Middle frontal gyrus (tissue), 1 donor: ENCODE measurements around the gene OR10H5.
"Not testable (repeated sequence)": the region's sequence is repeated elsewhere in the genome, so short reads cannot be mapped to it uniquely, and the experiment has no call there.

ENCODE experiments used
- DNase-seq: peaks from one replicate; pipeline ENCODE4 v3.0.0-alpha.2; 2015; ENCODE audit warnings: low spot score; ENCODE audit errors: extremely low spot score

Gene OR10H5

DNA sequence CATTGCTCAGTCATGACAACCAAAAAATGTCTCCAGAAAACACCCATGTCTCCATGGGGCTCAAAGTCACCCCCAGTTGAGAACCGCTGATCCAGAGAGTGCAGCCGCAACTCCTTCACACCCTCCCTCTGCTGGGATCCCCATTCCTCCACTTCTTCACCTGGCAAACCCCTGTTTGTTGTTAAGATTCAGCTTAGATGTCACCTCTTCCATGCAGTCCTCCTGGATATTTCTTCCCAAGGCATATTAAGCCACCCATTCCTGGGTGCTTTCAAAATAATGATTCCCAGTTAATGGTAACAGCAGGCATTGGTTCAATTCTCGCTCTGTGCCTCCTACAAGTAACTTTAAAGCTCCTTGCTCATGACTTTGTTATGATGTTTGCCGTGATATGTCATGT, 24.0 kb downstream of the OR10H5 start:
- no peak for DNase-seq

DNA sequence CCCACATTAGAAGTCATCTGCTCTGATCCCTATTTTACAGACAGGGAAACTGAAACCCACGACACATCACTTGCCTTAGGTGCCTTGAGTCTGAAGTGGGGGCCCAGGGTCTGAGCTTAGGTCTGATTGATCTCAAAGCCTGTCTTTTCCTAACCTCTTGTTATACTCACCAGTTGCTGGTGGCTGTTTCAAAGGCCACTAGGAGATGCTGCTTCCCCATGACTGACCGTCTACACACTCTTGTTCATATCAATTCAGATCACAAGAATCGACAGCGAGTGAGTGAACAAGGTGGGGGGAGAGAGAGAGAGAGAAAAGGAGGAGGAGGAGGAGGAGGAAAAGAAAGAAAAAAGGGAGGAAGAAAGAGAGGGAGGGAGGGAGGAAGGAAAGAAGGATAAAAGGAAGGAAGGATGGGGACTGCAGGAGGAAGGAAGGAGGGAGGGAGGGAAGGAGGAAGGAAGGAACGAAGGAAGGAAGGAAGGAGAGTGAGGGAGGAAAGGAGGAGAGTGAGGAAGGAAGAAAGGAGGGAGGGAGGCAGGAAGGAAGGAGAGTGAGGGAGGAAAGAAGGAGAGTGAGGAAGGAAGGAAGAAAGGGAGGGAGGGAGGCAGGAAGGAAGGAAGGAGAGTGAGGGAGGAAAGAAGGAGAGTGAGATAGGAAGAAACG, 24.7 kb downstream of the OR10H5 start:
- no peak for DNase-seq

DNA sequence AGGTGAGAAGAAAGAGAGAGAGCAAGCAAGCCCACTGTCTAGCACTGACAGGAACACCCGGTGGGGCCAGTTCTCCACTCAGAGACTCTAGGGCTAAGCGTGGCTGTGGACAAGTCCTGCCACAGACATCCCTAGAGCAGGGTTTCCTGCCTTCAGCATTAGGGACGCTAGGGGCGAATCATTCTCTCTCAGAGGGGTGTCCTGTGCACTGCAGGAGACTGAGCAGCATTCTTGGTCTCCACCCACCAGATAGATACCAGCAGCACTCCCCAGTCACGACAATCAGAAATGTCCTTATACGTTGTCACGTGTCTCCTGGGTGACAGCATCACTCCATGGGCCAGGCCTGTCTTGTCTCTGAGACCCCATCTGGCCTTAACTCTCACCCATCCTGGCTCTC, 26.5 kb downstream of the OR10H5 start:
- no peak for DNase-seq

- no peak for DNase-seq
These were observed 27.8 kb downstream of the OR10H5 start, which contains the start of gene OR10H1 for GRCh38 chr19:15815306-15815705. TSS of gene OR10H1 (minus strand) at chr19:15815664. CDS start at chr19:15808037, 7,627 bp downstream.

DNA sequence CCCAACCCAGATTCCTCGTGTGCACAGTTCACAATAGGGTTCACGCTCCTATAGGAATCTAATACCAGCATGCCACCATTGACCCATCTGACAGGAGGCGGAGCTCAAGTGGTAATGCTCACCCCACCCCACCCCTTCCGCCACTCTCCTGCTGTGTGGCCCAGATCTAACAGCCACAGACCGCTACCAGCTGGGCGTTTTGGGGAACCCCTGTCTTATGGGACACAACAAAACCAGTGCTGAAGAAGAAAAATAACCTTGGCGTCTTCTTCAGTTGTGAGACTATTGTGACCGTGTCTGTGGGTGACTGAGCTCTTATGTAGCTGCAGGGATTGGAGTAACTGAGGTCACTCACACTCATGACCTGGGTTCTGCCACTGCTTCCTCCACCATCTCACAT, 33.2 kb downstream of the OR10H5 start:
- no peak for DNase-seq

- DNase-seq, result no peak
These were observed 38.3 kb downstream of the OR10H5 start for GRCh38 chr19:15825753-15826152.

GRCh38 chr19:15828121-15828610, 40.7 kb downstream of the OR10H5 start:
- no peak for DNase-seq

DNA sequence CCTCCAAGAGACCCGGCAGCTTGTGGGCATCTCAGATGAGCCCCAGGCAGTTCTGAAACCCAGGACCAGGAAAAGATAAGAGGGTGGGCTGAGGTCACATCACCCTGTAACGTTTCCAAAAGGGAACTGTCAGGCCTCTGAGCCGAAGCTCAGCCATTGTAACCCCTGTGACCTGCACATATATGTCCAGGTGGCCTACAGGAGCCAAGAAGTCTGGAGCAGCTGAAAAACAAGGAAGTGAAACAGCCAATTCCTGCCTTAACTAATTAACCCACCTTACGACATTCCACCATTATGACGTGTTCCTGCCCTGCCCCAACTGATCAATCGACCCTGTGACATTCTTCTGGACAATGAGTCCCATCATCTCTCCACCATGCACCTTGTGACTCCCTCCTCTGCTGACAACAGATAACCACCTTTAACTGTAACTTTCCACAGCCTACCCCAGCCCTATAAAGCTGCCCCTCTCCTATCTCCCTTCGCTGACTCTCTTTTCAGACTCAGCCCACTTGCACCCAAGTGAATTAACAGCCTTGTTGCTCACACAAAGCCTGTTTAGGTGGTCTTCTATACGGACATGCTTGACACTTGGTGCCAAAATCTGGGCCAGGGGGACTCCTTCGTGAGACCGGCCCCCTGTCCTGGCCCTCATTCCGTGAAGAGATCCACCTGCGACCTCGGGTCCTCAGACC, 41.3 kb downstream of the OR10H5 start:
- DNase-seq, result not testable (repeated sequence)

DNA sequence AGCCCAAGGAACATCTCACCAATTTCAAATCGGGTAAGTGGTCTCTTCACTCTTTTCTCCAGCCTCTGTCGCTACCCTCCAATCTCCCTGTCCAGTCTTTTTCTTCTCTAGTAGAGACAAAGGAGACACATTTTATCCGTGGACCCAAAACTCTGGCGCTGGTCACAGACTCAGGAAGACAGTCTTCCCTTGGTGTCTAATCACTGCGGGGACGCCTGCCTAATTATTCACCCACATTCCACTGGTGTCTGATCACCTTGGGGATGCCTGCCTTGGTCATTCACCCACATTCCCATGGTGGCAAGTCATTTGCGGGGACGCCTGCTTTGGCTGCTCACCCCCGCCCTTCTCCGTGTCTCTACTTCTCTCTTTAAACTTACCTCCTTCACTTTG, 41.8 kb downstream of the OR10H5 start:
- no peak for DNase-seq

DNA sequence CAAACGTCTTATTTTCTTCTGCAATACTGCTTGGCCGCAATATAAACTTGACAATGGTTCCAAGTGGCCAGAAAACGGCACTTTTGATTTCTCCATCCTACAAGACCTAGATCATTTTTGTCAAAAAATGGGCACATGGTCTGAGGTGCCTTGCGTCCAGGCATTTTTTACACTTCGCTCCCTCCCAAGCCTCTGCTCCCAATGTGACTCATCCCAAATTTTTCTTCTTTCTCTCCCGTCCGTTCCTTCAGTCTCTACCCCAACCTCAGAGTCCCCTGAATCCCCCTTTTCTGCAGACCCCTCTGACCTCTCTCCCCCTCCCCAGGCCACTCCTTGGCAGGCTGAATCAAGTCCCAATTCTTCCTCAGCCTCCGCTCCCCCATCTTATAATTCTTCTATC, 42.3 kb downstream of the OR10H5 start:
- DNase-seq, result no peak

DNA sequence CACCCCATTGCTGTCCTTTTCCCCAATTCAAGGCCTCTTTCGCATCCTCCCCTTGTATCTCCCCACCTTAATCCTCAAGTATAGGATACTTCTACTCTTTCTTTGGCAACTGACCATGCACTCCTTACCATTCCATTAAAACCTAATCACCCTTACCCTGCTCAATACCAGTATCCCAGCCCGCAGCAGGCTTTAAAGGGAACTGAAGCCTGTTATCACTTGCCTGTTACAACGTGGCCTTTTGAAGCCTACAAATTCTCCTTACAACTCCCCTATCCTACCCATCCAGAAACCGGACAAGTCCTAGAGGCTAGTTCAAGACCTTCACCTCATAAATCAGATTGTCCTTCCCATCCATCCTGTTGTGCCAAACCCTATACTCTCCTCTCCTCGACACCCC, 44.2 kb downstream of the OR10H5 start:
- DNase-seq, result no peak

- not testable (repeated sequence) for DNase-seq
These were observed 46.8 kb downstream of the OR10H5 start for GRCh38 chr19:15834232-15834631.

DNA sequence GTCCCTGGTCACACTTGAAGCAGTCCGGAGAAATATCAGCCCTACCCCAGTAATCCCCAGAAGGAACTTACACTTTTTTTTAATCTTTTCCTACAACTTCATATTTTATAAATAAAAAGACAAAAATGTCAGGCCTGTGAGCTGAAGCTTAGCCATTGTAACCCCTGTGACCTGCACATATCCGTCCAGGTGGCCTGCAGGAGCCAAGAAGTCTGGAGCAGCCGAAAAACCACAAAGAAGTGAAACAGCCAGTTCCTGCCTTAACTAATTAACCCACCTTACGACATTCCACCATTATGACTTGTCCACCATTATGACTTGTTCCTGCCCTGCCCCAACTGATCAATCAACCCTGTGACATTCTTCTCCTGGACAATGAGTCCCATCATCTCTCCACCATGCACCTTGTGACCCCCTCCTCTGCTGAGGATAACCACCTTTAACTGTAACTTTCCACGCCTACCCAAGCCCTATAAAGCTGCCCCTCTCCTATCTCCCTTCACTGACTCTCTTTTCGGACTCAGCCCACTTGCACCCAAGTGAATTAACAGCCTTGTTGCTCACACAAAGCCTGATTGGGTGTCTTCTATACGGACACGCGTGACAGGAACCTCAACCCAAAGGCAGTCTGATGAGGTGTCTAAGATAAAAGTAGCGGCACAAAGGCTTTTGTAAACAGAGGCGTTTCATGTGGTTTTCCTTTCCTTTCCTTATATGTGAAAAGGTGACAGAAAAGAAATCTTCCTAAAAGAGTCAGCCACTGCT, 48.3 kb downstream of the OR10H5 start:
- not testable (repeated sequence) for DNase-seq

DNA sequence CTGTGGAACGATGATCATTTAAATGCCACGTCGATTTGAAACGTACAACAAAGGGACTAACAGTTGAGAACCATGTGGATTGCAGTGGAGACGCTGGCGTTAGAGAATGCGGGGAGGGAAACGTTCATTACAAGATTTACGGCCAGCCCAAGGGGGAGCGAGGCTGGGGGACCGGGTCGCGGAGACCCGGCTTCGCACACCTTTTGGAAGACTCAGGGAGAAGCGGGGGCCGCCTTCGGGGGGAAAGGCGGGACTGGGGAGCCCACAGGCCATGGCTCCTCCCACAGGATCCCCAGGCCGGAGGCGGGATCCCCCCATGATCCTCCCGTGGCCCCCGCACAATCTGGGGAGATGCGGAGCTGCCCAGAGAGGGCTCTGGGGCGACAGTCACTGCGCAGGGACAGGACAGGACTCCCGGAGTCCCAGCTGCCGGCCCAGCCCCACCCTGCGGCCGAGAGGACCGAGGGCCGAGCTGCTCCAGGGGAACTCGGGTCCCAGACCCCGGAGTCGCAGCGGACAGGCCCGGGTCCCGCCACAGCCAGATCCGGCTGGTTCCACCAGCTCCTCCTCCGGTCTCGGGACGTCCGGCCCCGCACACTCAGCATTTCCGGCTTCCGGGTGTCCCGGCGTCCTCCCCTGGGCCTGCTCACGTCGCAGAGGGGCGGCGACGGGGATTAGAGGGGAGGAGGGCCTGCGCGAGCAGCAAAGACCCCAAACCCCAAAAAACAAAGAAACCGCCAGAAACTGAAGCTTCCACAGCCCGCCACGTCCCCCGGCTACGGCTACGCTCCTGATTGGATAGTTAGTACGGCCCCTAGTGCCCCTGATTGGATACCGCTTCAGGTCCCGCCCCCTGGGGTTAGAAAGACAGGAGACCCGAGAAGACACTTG, 49.1 kb downstream of the OR10H5 start:
- DNase-seq, result peak; percentile 95

DNA sequence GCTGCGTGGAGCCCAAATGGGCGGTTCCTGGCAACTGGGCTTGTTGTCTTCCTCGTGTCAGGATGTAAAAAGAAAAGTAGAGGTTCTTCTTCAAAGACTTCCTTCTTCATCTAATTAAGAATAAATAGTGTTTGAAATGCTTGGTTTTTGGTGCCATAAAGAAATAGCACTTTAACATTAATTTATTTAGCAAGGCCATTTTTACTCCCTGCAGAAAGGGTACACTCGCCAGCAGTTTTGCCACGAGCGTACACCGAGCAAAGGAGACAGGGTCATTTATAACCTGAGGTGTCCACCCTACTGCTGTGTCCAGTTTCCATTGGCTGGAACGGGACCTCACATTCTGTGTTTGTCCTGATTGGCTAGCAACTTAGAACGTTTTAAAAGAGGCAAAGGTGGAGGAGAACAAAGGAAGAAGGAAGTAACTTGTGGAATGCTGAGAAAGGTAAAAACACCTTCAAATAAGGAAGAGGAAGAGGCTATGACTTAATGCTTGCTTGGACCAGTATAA, 49.8 kb downstream of the OR10H5 start:
- no peak for DNase-seq

GRCh38 chr19:15838351-15838750, 50.9 kb downstream of the OR10H5 start:
- no peak for DNase-seq

DNA sequence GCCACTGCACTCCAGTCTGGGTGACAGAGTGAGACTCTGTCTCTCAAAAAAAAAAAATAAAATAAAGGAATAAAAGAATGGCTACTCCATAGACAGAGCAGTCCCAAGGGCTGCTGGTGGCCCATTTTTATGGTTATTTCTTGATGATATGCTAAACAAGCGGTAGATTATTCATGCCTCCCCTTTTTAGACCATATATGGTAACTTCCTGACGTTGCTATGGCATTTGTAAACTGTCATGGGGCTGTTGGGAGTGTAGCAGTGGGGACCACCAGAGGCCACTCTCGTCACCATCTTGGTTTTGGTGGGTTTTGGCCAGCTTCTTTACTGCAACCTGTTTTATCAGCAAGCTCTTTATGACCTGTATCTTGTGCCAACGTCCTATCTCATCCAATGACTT, 52.4 kb downstream of the OR10H5 start:
- not testable (repeated sequence) for DNase-seq

GRCh38 chr19:15840833-15841232, 53.4 kb downstream of the OR10H5 start:
- no peak for DNase-seq

DNA sequence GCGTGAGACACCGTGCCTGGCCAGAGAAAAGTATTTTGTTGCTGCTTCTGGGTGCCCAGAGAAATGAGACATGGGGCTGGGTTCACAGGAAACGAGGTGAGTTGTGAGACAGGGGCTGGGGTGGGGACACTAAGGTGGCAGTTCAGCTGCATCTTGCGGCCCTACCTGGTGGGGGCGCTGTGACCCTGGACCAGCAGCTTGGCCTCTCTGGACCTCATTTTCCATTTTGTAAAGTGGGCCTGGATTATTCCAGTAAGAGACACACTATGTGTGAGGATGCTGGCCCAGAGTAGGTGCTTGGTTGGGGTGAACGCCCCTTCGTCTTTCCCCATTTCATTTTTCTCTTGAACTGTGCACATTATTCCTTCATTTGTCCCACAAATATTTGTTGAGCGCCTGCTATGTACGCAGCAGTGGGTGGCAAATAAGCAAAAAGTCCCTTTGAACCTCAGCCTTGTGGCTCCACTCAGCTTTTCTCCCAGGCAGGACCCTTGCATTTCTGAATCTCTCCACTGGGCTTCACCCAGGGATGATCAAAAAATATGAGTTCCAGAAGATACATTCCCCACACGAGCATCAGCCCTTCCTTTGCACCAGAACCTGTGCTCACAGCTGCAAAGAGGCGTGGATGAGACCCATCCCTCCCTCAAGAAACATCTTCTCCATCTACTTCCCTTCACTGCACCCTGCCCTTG, 54.6 kb downstream of the OR10H5 start:
- DNase-seq, result no peak

DNA sequence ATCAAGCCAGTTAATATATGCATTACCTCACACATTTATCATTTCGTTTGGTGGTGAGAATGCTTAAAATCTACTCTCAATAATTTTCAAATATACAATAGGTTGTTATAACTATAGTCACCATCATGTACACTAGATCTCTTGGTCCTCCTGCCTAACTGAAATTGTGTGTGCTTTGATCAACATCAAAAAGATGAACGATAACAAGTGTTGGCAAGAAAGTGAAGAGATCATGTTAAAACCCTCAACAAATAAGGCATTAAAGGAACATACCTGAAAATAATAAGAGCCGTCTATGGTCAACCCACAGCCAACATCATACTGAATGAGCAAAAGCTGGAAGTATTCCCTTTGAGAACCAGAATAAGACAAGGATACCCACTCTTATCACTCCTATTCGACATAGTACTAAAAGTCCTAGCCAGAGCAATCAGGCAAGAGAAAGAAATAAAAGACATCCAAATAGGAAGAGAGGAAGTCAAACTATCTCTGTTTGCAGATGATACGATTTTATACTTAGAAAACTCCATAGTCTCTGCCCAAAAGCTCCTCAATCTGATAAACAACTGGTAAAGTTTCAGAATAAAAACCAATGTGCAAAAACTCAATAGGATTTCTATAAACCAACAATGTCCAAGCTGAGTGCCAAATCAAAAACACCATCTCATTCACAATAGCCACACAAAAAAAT, 55.9 kb downstream of the OR10H5 start:
- DNase-seq, result no peak
